ENCODE data around the gene PLCB2. TPM values are rescaled to one million over a fixed set of nuclear protein-coding genes. Genes with fewer than 3 reads are reported as not detected.

The PLCB2 gene
- total RNA-seq, 1 donor from 2014 or later = 2.6 TPM

- Mint-ChIP-seq H3K4me3 (ENCODE audit: unreplicated experiment) (no peak overlapping the region), H3K9me3 (ENCODE audit: unreplicated experiment) (no peaks in the 10 kb centered on the region), H3K36me3 (ENCODE audit: unreplicated experiment) (no peaks in the 10 kb centered on the region), H3K4me1 (ENCODE audit: low read depth, unreplicated experiment) (peaks cover 3% of the 10 kb centered on the region), H3K27ac (ENCODE audit: unreplicated experiment) (no peak overlapping the region), H3K27me3 (ENCODE audit: unreplicated experiment) (peaks cover 6% of the 10 kb centered on the region)
- DNase-seq = no peak
- TF ChIP-seq CTCF (IDR thresholded peaks at IDR 0.05; ENCODE audit: partially characterized antibody, unreplicated experiment) = no peak
Observed at GRCh38 chr15:40247406-40247971, 60.2 kb downstream of the PLCB2 start.

DNA sequence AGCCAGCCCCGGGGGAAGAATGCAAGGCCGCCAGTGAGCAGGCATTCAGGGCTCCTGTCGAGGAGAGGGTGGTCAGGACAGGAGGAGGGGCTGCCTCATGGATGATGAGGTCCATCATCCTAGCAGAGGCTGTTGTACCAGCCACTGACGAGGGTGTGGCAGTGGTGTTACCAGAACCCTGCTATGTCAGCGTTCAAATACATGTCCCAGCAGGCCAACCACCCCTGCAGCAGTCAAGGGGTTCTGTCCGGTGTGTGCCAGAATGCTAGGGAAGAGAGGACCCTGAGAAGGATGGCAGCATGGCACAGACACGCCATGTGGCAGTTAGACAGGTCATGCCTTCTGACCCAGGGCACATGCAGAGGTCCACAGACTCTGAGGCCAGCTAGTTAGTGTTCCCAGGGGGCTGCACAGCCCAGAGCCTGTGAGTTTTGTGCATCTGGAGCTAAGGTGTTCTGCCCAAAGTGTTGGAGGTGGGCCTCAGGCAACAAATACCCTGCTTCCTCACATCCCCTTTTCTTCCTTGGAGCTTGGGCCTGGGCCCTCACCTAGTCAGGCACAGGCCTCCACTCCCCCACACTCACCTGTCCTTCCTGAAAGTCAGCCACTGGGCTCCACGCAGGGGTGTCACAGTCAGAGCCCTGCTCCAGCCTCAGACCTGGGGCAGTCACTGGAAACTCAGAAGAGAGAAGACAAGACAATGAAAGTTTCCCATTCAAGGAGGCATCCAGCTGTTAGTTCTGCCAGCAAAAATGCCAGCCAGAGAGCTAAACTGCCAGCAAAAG lies 61.0 kb downstream of the PLCB2 start:
- peaks cover 6% of the 10 kb centered on the region for H3K27me3 Mint-ChIP-seq (ENCODE audit: unreplicated experiment)
- H3K27ac Mint-ChIP-seq (ENCODE audit: unreplicated experiment) = no peak overlapping the region
- no peaks in the 10 kb centered on the region for H3K9me3 Mint-ChIP-seq (ENCODE audit: unreplicated experiment)
- no peaks in the 10 kb centered on the region for H3K36me3 Mint-ChIP-seq (ENCODE audit: unreplicated experiment)
- peaks cover 3% of the 10 kb centered on the region for H3K4me1 Mint-ChIP-seq (ENCODE audit: low read depth, unreplicated experiment)
- DNase-seq = no peak
- no peak overlapping the region for H3K4me3 Mint-ChIP-seq (ENCODE audit: unreplicated experiment)
- no peak for TF ChIP-seq CTCF (IDR thresholded peaks at IDR 0.05; ENCODE audit: partially characterized antibody, unreplicated experiment)

- peaks cover 3% of the 10 kb centered on the region for H3K4me1 Mint-ChIP-seq (ENCODE audit: low read depth, unreplicated experiment)
- no peak for TF ChIP-seq CTCF (IDR thresholded peaks at IDR 0.05; ENCODE audit: partially characterized antibody, unreplicated experiment)
- DNase-seq = no peak
Observed at GRCh38 chr15:40245666-40246450, 61.9 kb downstream of the PLCB2 start.

GRCh38 chr15:40244961-40245523 lies 62.7 kb downstream of the PLCB2 start:
- H3K36me3 Mint-ChIP-seq (ENCODE audit: unreplicated experiment) = no peaks in the 10 kb centered on the region
- peaks cover 3% of the 10 kb centered on the region for H3K4me1 Mint-ChIP-seq (ENCODE audit: low read depth, unreplicated experiment)
- TF ChIP-seq CTCF (IDR thresholded peaks at IDR 0.05; ENCODE audit: partially characterized antibody, unreplicated experiment) = no peak
- H3K27me3 Mint-ChIP-seq (ENCODE audit: unreplicated experiment) = no peaks in the 10 kb centered on the region
- no peak for DNase-seq
- H3K27ac Mint-ChIP-seq (ENCODE audit: unreplicated experiment) = no peak overlapping the region
- no peak overlapping the region for H3K4me3 Mint-ChIP-seq (ENCODE audit: unreplicated experiment)
- H3K9me3 Mint-ChIP-seq (ENCODE audit: unreplicated experiment) = no peaks in the 10 kb centered on the region

More at GRCh38 chr15:40245666-40246450, 61.9 kb downstream of the PLCB2 start:
- H3K36me3 Mint-ChIP-seq (ENCODE audit: unreplicated experiment) = no peaks in the 10 kb centered on the region
- H3K4me3 Mint-ChIP-seq (ENCODE audit: unreplicated experiment) = no peak overlapping the region
- no peak overlapping the region for H3K27ac Mint-ChIP-seq (ENCODE audit: unreplicated experiment)
- peaks cover 3% of the 10 kb centered on the region for H3K27me3 Mint-ChIP-seq (ENCODE audit: unreplicated experiment)
- no peaks in the 10 kb centered on the region for H3K9me3 Mint-ChIP-seq (ENCODE audit: unreplicated experiment)
